Fibroblast of villous mesenchyme (primary cell): Measurements from ENCODE around the gene ABCG2. TPM values are rescaled to one million over a fixed set of nuclear protein-coding genes. Genes with fewer than 3 reads are reported as not detected.

Experiments used
- DNase-seq: peaks from one replicate; pipeline ENCODE4 v3.0.0-alpha.2; 2010; ENCODE audit warnings: low read depth
- H3K4me3 ChIP-seq: 2 replicates; pipeline ENCODE4 v1.5.1; 2011; ENCODE audit warnings: low read depth, mild to moderate bottlenecking, low read length
- total RNA-seq: library from RNA; depleted of rRNA; stranded (reverse); fragments of >200 nt; gene quantifications from 2 replicates; pipeline ENCODE4 v1.2.3, GENCODE V29; 2012
- TF ChIP-seq, protein P1 (sequence below): IDR thresholded peaks from 2 replicates; pipeline ENCODE4 v1.5.1; 2012; ENCODE audit warnings: low read depth, mild to moderate bottlenecking, low read length; ENCODE audit not compliant: insufficient read depth

ABCG2 gene
- total RNA-seq, 1 donor = 2.2 TPM

DNA sequence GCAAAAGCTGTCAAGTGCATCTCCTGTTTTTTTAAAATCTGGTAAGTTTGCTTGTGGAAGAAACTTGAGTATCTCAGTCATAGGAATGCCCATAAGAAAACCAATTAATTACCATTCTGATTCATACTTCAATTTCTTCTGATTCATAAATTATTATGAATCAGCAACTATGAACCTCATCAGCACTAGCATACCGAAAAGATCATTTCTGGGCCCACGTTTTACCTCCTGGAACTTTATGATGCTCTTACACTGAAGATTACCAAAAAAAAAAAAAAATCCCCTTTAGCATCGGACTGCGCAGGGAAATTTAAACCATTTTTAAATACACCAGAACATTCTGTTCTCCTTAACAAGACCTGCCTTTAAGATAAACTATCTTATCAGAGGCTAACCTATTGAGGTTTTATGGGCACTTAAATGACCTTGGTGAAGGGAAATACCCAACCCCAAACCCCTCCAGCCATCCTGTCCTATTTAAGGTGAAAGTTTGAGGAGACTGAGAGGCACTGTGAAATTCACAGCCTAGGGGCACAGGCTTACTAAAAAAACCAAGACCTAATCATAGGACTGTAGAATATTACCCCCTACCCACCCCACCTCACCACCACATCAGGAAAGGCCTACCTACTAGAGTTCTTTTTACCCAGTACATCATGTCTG, 38.2 kb upstream of the ABCG2 start:
- peak; percentile 32 for DNase-seq
- TF ChIP-seq, protein P1, sequence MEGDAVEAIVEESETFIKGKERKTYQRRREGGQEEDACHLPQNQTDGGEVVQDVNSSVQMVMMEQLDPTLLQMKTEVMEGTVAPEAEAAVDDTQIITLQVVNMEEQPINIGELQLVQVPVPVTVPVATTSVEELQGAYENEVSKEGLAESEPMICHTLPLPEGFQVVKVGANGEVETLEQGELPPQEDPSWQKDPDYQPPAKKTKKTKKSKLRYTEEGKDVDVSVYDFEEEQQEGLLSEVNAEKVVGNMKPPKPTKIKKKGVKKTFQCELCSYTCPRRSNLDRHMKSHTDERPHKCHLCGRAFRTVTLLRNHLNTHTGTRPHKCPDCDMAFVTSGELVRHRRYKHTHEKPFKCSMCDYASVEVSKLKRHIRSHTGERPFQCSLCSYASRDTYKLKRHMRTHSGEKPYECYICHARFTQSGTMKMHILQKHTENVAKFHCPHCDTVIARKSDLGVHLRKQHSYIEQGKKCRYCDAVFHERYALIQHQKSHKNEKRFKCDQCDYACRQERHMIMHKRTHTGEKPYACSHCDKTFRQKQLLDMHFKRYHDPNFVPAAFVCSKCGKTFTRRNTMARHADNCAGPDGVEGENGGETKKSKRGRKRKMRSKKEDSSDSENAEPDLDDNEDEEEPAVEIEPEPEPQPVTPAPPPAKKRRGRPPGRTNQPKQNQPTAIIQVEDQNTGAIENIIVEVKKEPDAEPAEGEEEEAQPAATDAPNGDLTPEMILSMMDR = no peak

GRCh38 chr4:88196013-88196365, 37.5 kb upstream of the ABCG2 start:
- H3K4me3 ChIP-seq = no peak overlapping the region
- TF ChIP-seq, protein P1 = no peak
- DNase-seq = no peak

More for the DNA sequence above, 38.2 kb upstream of the ABCG2 start:
- H3K4me3 ChIP-seq = no peak overlapping the region

DNA sequence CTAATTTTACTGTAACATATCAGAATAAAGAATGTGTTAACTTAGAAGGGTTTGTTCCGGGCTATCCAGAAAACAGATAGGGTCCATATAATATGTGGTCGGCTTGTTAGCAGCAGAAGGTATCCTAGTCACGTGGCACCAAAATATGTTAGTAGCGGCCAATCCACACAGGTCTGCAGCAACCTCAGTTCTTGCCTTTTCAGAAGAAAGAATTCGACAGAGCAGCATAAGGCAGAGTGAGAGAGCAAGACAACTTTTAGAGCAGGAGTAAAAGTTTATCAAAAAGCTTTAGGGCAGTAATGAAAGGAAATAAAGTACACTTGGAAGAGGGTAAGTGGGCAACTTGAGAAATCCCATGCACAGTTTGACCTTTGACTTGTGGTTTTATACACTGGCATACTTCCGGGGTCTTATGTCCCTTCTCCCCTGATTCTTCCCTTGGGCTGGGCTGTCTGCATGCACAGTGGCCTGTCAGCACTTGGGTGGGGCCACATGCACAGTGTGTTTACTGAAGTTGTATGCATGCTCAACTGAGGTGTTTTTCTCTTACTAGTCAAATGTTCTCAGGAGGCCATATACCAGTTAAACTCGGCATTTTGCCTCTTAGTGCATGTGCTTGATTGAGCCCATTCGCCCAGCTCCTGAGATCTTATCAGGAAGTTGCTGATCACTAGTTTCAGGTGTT, 37.0 kb upstream of the ABCG2 start:
- TF ChIP-seq, protein P1 = no peak
- no peak for DNase-seq
- H3K4me3 ChIP-seq = no peak overlapping the region

- H3K4me3 ChIP-seq = no peak overlapping the region
- no peak for DNase-seq
- TF ChIP-seq, protein P1 = no peak
These were observed 33.0 kb upstream of the ABCG2 start for GRCh38 chr4:88191404-88191803.

- peak; percentile 84 for DNase-seq
- TF ChIP-seq, protein P1 = no peak
- H3K4me3 ChIP-seq = no peak overlapping the region
These were observed 31.6 kb upstream of the ABCG2 start for GRCh38 chr4:88189881-88190585.

DNA sequence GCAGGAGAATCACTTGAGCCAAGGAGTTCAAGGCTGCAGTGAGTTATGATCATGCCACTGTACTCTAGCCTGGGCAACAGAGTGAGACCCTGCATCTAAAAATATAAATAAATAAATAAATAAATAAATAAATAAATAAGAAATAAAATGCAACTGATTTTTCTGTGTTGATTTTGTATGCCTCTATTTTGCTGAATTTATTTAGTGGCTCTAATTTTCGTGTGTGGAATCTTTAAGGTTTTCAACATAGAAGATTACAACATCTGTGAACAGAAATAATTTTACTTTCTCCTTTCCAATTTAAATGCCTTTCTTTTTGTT, 30.9 kb upstream of the ABCG2 start:
- TF ChIP-seq, protein P1 = no peak
- H3K4me3 ChIP-seq = no peak overlapping the region
- DNase-seq = no peak
